Stimulated activated CD8-positive, alpha-beta memory T cell treated with anti-CD3 and anti-CD28 coated beads, Interleukin-7, amount 100 ng/mL, for 4 hours (primary cell): ENCODE measurements around the gene NHLH2.

Experiments
- DNase-seq, 2 donors: peaks; one replicate each; pipeline ENCODE4 v3.0.0-alpha.2; 2020; ENCODE audit warnings: low read depth in 2 of 2

NHLH2 gene

DNA sequence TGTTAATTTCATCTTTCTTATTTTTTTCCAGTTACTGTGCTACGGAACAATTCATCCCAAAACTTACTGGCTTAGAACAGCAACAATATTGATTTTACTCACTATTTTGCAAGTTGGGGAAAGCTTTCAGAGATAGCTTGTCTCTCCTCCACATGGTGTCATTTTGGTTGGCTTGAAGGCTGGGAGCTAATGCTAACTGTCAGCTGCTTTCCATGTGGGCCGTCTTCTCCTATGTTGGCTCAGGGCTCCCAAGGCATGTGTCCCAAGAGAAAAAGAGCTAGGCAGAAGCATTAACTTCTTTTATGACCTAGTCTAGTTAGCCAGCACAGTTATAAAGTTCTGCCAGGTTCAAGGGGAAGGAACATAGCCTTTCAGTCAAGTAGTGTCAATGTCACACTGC lies 38.5 kb downstream of the NHLH2 start:
- DNase-seq = no peak

DNA sequence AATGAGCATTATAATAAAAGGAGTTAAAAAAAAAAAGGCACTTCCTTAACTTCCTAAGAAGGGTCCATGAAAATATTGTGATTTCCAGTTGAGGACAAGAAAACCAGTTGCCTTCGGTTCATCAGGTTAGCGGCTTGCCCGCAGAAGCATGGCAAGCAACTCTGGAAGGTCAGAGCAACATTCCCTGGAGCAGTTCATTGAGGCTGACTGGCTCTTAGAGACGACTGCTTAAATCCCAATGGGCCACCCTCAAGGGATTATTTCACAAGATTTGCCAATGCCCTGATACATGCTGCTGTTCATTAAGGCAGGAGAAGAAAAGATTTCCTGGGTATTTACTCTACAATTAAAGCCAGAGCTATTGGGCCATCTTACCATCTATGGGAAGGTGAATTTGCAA lies 43.4 kb downstream of the NHLH2 start:
- DNase-seq = no peak

DNA sequence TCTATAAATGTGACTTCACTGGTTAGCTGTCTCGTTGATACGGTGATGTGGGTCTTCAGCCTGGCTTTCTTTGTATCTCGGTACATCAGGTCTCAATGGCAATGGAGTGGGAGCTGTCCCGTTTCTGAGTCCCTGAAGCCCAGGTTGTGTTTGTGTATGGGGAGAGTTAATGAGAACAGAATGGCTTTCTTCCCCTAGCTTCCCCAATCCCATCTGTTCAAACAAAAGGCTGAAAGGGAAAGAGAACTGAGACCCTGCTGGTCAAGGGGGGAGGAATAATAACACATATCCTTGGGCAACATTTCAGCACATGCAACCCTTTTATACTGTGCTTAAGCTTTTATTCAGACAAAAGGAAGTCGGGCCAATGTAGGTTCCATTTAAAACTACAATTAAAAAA lies 44.0 kb downstream of the NHLH2 start:
- DNase-seq = no peak

DNA sequence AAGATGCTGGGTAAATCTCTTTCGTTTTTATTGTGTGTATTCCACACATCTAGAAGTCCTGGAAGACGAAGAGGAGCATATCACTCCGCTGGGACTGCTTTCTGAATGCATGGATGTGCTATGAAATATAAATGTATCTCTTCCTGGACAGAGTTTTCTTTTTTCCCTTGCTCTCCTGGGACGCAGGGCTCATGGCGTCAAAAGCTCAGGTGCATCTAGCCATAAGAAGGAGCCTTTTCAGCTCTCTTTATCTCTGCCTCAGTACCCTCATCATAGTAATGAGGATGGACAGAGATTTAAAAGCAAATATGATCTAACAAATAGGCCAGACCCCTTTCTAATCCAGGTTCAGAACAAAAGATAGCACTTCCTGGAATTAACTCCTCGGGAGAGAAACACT lies 44.9 kb downstream of the NHLH2 start:
- no peak for DNase-seq

DNA sequence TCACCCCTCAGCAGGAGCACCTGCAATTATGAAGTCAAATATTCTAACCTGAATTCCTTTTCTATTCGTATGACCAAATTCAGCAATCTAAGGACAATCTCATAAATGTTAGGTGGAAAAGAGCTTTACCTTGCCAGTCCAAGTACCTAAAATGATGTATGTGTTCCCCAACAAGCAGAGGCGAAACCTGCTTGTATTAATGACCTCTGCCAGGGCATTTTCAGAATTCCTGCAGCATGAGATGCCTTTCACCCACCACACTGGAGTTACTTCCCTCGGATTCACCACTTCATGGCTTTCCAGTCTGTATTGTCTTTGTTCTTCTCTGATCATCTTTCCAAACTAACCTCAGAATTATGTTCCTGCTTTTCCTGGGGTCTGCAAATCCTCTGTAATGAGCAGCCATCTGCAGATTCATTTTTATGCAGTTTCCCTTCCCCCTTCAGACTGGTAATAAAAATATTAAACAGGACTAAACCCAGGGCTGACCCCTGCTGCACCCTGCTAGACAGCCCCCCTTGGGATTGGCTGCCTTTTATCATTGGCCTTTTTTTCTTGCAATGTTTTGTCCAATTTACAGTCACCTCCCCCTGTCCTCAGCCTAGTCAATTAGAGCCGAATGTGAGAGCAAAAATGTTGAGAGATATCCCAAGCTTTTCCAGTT lies 45.8 kb downstream of the NHLH2 start:
- no peak for DNase-seq

DNA sequence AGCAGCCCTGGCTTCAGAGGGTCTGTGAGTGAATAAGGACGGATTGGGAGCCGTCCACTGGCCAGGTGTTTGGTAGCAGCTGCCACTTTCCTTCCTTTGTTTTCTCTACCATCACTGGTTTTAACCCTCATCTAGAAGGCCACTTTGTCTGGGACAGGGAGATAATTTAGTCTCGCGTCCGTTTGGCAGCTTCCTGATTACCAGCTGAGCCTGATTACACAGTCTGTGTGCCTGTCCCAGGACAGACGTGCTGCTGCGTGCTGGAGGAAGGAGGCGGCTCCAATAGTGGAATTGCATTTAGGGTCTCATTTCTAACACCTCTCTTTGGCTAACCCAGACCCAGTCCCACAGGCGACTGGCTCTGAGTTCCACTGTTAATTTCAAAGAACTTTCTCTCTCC lies 47.8 kb downstream of the NHLH2 start:
- DNase-seq = no peak

DNA sequence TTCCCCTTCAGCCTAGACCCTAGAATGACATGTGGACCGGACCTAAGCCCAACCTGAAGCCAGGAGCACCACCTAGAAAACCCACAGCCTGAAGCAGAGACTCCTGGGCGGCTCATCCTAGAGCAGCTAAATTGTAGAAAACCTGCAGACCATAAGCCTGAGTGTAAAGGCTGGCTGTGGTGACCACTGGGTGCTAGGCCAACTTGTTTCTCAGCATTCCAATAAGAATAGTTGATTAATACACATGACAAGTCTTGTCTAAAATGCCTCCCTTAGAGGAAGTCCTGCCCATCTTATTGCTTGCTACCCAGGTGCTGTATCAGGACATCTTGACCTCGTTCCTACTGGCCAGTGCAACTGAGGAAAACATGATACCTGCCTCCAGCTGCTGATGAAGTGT lies 49.1 kb downstream of the NHLH2 start:
- no peak for DNase-seq

DNA sequence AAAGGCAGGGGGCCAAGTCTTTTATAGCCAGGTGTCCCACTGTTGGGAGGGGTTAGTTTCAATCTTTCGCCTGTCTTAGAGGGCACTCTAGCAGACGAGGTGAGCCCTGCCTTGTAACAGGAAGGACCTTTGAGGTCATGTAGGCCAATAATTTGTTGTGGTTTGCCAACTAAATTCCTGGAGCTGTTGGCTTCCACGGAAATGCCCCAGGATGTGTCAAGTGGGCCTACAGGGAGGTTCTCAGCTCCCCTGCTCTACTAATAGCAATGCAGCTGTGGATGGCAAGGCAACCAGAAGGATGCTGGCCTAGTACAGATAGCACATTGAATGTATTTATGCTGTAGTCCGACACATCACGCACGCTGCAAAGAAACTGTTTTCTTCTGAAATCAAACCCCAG lies 50.1 kb downstream of the NHLH2 start:
- no peak for DNase-seq

DNA sequence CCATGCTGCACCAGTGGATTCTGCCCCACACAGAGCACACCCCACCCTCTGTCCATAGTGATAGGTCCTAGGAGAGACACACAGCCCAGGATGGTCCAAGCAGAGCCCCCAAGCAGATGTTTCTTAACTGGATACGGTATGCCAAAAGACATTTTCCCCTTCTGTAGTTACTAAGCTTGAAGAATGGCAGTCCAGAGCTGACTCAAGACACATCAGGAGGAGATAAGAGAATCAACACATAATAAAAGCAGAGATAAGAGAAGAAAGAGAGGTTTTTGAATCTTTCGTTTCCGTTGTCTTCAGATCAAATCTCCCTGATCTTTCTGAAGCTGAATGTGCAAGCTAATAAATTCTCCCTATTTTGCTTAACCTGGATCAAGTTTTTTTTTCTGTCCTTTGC lies 50.6 kb downstream of the NHLH2 start:
- no peak for DNase-seq
